Spinal cord (tissue), 10 donors: ENCODE results near the gene LYST. TPM values are rescaled to one million over a fixed set of nuclear protein-coding genes. Genes with fewer than 3 reads are reported as not detected.

Experiments
- DNase-seq, 6 donors: peaks; one replicate each; pipeline versions ENCODE4 v3.0.0 to v3.0.0-alpha.2; 2013 to 2015; ENCODE audit warnings: low spot score in 6 of 6, low read depth in 4 of 6
- H3K27ac ChIP-seq: one replicate; pipeline ENCODE4 v1.5.1; 2013; ENCODE audit warnings: low read depth, low read length, control low read depth
- H3K27me3 ChIP-seq: one replicate; pipeline ENCODE4 v1.6.1; 2013; ENCODE audit warnings: low read length; ENCODE audit not compliant: control insufficient read depth, insufficient read depth
- H3K36me3 ChIP-seq: one replicate; pipeline ENCODE4 v1.6.1; 2013; ENCODE audit warnings: low read length; ENCODE audit not compliant: control insufficient read depth, insufficient read depth
- H3K4me1 ChIP-seq: one replicate; pipeline ENCODE4 v1.6.1; 2013; ENCODE audit warnings: low read length; ENCODE audit not compliant: control insufficient read depth, insufficient read depth
- H3K4me3 ChIP-seq: one replicate; pipeline ENCODE4 v1.5.1; 2013; ENCODE audit warnings: low read depth, low read length, control low read depth
- H3K9me3 ChIP-seq: one replicate; pipeline ENCODE4 v1.6.1; 2013; ENCODE audit warnings: low read length; ENCODE audit not compliant: control insufficient read depth, insufficient read depth
- WGBS: methylation state at CpG from one replicate; pipeline ENCODE4 v1.1.5; 2013; ENCODE audit warnings: missing lambda C conversion rate; ENCODE audit not compliant: insufficient coverage; 5-methylcytosine and 5-hydroxymethylcytosine counted together
- polyA plus RNA-seq, 2 donors: library from polyadenylated mRNA; unstranded; fragments of 120-200 nt; gene quantifications; one replicate each; pipeline ENCODE4 v1.2.1, GENCODE V29; 2013; ENCODE audit not compliant: insufficient read length in 2 of 2
- small RNA-seq: library from RNA; depleted of rRNA; stranded (forward); fragments of <200 nt; gene quantifications from one replicate; pipeline ENCODE3, GENCODE V24; 2014; ENCODE audit warnings: low replicate concordance
- total RNA-seq, 2 donors: library from RNA; depleted of rRNA in 1 of 2; stranded (reverse); fragments of 120-200 nt in 1 of 2; fragments of >200 nt in 1 of 2; gene quantifications; one replicate each; pipeline versions ENCODE4 v1.2.3 to v1.2.4, GENCODE V29; 2013 to 2014
- donor health status: healthy.

The LYST gene
- total and polyA plus RNA-seq, 4 donors = 10.9 to 76.3 (median 26.8) TPM

GRCh38 chr1:235614442-235614954, 252.2 kb downstream of the LYST start:
- peaks cover 3% of the 10 kb centered on the region for H3K4me1 ChIP-seq
- no peak for DNase-seq
- H3K4me3 ChIP-seq = no peak overlapping the region
- WGBS = 71% methylated on average over 7 of the region's 7 CpGs
- H3K9me3 ChIP-seq = no peaks in the 10 kb centered on the region
- H3K36me3 ChIP-seq = peaks cover 6% of the 10 kb centered on the region
- H3K27me3 ChIP-seq = no peaks in the 10 kb centered on the region
- no peak overlapping the region for H3K27ac ChIP-seq

GRCh38 chr1:235613602-235614001, 253.1 kb downstream of the LYST start:
- Histone ChIP-seq H3K4me1 (peaks cover 3% of the 10 kb centered on the region), H3K27me3 (no peaks in the 10 kb centered on the region), H3K9me3 (no peaks in the 10 kb centered on the region), H3K4me3 (no peak overlapping the region), H3K27ac (no peak overlapping the region), H3K36me3 (peaks cover 6% of the 10 kb centered on the region)
- WGBS = 75% methylated on average over 1 of the region's 2 CpGs
- no peak for DNase-seq

GRCh38 chr1:235612761-235613160, 253.9 kb downstream of the LYST start:
- Histone ChIP-seq H3K4me1 (peaks cover 3% of the 10 kb centered on the region), H3K27ac (no peak overlapping the region), H3K27me3 (no peaks in the 10 kb centered on the region), H3K9me3 (no peaks in the 10 kb centered on the region), H3K4me3 (no peak overlapping the region), H3K36me3 (peaks cover 6% of the 10 kb centered on the region)
- DNase-seq = no peak
- 91% methylated on average over 3 of the region's 3 CpGs for WGBS

Small RNA genes within 50 kb of the gene (small RNA-seq; reads per million reads assigned to genes)
- gene MIR1537 (not detected), gene RNU6-968P (not detected)

Other genes starting within 250 kb of the LYST start
- gene GNG4, start 217.1 kb downstream of the LYST start, total RNA-seq = 10 to 100 TPM; 16.2 to 38.3 TPM
- gene GNG4, start 217.1 kb downstream of the LYST start, polyA plus RNA-seq = 100 to 1,000 TPM; 119 to 132 TPM
- gene NID1, start 198.2 kb upstream of the LYST start, total RNA-seq = 100 to 1,000 TPM in 1 of 2 donors, 10 to 100 TPM in 1; 93.0 to 160 TPM
- 10 to 100 TPM; 92.7 to 97.5 TPM for gene NID1, start 198.2 kb upstream of the LYST start, polyA plus RNA-seq